PC-3 (cell line): Measurements from ENCODE around the gene COL3A1. TPM values are rescaled to one million over a fixed set of nuclear protein-coding genes. Genes with fewer than 3 reads are reported as not detected.

Experiments
- ATAC-seq: fragments of 200-7000 bp; cut with Tn5 transposase; 2 replicates; pipeline ENCODE4 v1.9.1; 2020; ENCODE audit warnings: mild to moderate bottlenecking, moderate library complexity
- BruUV-seq: library from RNA; stranded (reverse); fragments of 400-500 nt; replicated peaks from 2 replicates; lab custom pipeline; 2021; lab: Mats Ljungman, UMichigan
- CTCF ChIA-PET: fragments of 300-600 bp; sonication (Branson Sonifier 250); formaldehyde crosslinking; loops from one replicate; lab custom pipeline; 2022; ENCODE audit warnings: antibody characterized with exemption; lab: Charles Lee
- POLR2A ChIA-PET: fragments of 300-600 bp; sonication (Branson Sonifier 250); formaldehyde crosslinking; loops from one replicate; lab custom pipeline; 2022; ENCODE audit warnings: antibody characterized with exemption; ENCODE audit not compliant: unreplicated experiment; lab: Charles Lee
- DNase-seq: peaks from one replicate; pipeline ENCODE4 v3.0.0-alpha.2; 2015
- H2AFZ ChIP-seq: fragments of 300-600 bp; sonication (generic); 2 replicates; pipeline ENCODE4 v1.6.0; 2016; ENCODE audit warnings: antibody characterized with exemption, low read length
- H3F3A ChIP-seq: fragments of 300-600 bp; sonication (generic); one replicate; pipeline ENCODE4 v1.6.0; 2017; ENCODE audit warnings: antibody characterized with exemption, low read length, control low read depth, mild to moderate bottlenecking; ENCODE audit not compliant: unreplicated experiment
- H3K27ac ChIP-seq: fragments of 300-600 bp; sonication (generic); 2 replicates; pipeline ENCODE4 v1.5.1; 2016; ENCODE audit warnings: mild to moderate bottlenecking, low read length
- H3K27me3 ChIP-seq: fragments of 300-600 bp; sonication (generic); 2 replicates; pipeline ENCODE4 v1.6.1; 2016; ENCODE audit warnings: low read length, mixed read lengths
- H3K36me3 ChIP-seq: fragments of 300-600 bp; sonication (generic); 2 replicates; pipeline ENCODE4 v1.6.1; 2016; ENCODE audit warnings: low read depth, mixed run types, low read length, mixed read lengths
- H3K4me1 ChIP-seq: fragments of 300-600 bp; sonication (generic); 2 replicates; pipeline ENCODE4 v1.5.1; 2016; ENCODE audit warnings: low read length; ENCODE audit not compliant: insufficient read depth
- H3K4me2 ChIP-seq: fragments of 300-600 bp; sonication (generic); 2 replicates; pipeline ENCODE4 v1.6.0; 2016; ENCODE audit warnings: low read length
- H3K4me3 ChIP-seq: fragments of 300-600 bp; sonication (generic); 2 replicates; pipeline ENCODE4 v1.5.1; 2016; ENCODE audit warnings: mild to moderate bottlenecking, low read length, mixed read lengths
- H3K79me2 ChIP-seq: fragments of 300-600 bp; sonication (generic); 2 replicates; pipeline ENCODE4 v1.6.1; 2017; ENCODE audit warnings: low read length, mixed read lengths
- H3K9ac ChIP-seq: fragments of 300-600 bp; sonication (generic); 2 replicates; pipeline ENCODE4 v1.6.0; 2016; ENCODE audit warnings: mild to moderate bottlenecking, low read length
- H3K9me2 ChIP-seq: fragments of 300-600 bp; sonication (generic); replicated peaks from 2 replicates; pipeline ENCODE4 v1.6.1; 2016; ENCODE audit warnings: mixed run types, low read length, mixed read lengths
- H3K9me3 ChIP-seq: fragments of 300-600 bp; sonication (generic); 2 replicates; pipeline ENCODE4 v1.6.1; 2016; ENCODE audit warnings: low read length, mixed read lengths
- H4K20me1 ChIP-seq: fragments of 300-600 bp; sonication (generic); 2 replicates; pipeline ENCODE4 v1.6.1; 2016; ENCODE audit warnings: low read length, mixed read lengths
- CTCF ChIP-seq: fragments of 300-600 bp; sonication (generic); conservative IDR thresholded peaks from 2 replicates; pipeline ENCODE4 v1.5.1; 2017; ENCODE audit warnings: antibody characterized with exemption, low read depth, mild to moderate bottlenecking, low read length
- EZH2 ChIP-seq: fragments of 300-600 bp; sonication (generic); IDR thresholded peaks from one replicate; pipeline ENCODE4 v1.6.1; 2017; ENCODE audit warnings: antibody characterized with exemption, mild to moderate bottlenecking, low read length; ENCODE audit not compliant: unreplicated experiment
- EZH2phosphoT487 ChIP-seq: fragments of 300-600 bp; sonication (generic); IDR thresholded peaks from 2 replicates; pipeline ENCODE4 v1.6.1; 2018; ENCODE audit warnings: mild to moderate bottlenecking, antibody characterized with exemption, low read length, borderline replicate concordance
- intact Hi-C: fragments of 100-400 bp; cut with micrococcal nuclease; formaldehyde crosslinking; loops from 2 replicates; pipeline ENCODE4 v1.9.0; 2023
- total RNA-seq: library from RNA; depleted of rRNA; stranded (reverse); fragments of >200 nt; gene quantifications from 2 replicates; pipeline ENCODE4 v1.2.3, GENCODE V29; 2014

The COL3A1 gene
- total RNA-seq, 1 experiment from 2014 or later: 0.36 TPM

- POLR2A ChIA-PET: no interaction called here
- H3K79me2 ChIP-seq: no peaks in the 10 kb centered on the region
Observed at GRCh38 chr2:188975497-188976102, 1.4 kb downstream of the COL3A1 start.

GRCh38 chr2:188976545-188977268 is 2.5 kb downstream of the COL3A1 start:
- H3K9ac ChIP-seq: no peak overlapping the region
- H4K20me1 ChIP-seq: no peaks in the 10 kb centered on the region
- peak overlapping the region; percentile 60 for H2AFZ ChIP-seq
- BruUV-seq: no TSS peak
- peak overlapping the region; percentile 46; the same call in 1 of the 2 replicates for H3K4me2 ChIP-seq
- CTCF ChIA-PET: interaction anchor here (0.7 to 1.3 kb wide), 3 partner anchors 10 to 1220 kb away, joined by 4 to 23 read pairs (median 5); no protein-coding TSS in a partner anchor
- peaks cover 12% of the 10 kb centered on the region; the same call in 1 of the 2 replicates for H3K4me1 ChIP-seq
- intact Hi-C loops: loop anchor here (2.0 to 5.0 kb wide), 2 partner anchors 199 to 380 kb away; no protein-coding TSS in a partner anchor
- no peaks in the 10 kb centered on the region for H3F3A ChIP-seq
- no peaks in the 10 kb centered on the region for H3K27me3 ChIP-seq
- TF ChIP-seq CTCF (peak; percentile 90), EZH2phosphoT487 (no peak), EZH2 (no peak)
- H3K4me3 ChIP-seq: no peak overlapping the region
- no peaks in the 10 kb centered on the region for H3K9me3 ChIP-seq
- POLR2A ChIA-PET: interaction anchor here (0.6 kb wide), 1 partner anchor 452 kb away, joined by 3 read pairs; no protein-coding TSS in a partner anchor
- DNase-seq: peak; percentile 76
- no peaks in the 10 kb centered on the region for H3K9me2 ChIP-seq
- H3K27ac ChIP-seq: no peak overlapping the region
- peak; percentile 69 for ATAC-seq
- no peaks in the 10 kb centered on the region for H3K79me2 ChIP-seq
- H3K36me3 ChIP-seq: no peaks in the 10 kb centered on the region

More at GRCh38 chr2:188975497-188976102, 1.4 kb downstream of the COL3A1 start:
- intact Hi-C loops: loop anchor here (2.0 to 5.0 kb wide), 2 partner anchors 198 to 379 kb away; no protein-coding TSS in a partner anchor
- CTCF ChIA-PET: no interaction called here
- H3K9me2 ChIP-seq: no peaks in the 10 kb centered on the region
- peaks cover 12% of the 10 kb centered on the region; the same call in 1 of the 2 replicates for H3K4me1 ChIP-seq
- H3F3A ChIP-seq: no peaks in the 10 kb centered on the region
- peak overlapping the region; percentile 60; the same call in 1 of the 2 replicates for H2AFZ ChIP-seq
- H3K4me3 ChIP-seq: no peak overlapping the region
- no peak overlapping the region for H3K9ac ChIP-seq
- no peak overlapping the region for H3K4me2 ChIP-seq
- no peak for ATAC-seq
- no peak for DNase-seq
- no peaks in the 10 kb centered on the region for H4K20me1 ChIP-seq
- no peak overlapping the region for H3K27ac ChIP-seq
- no peaks in the 10 kb centered on the region for H3K9me3 ChIP-seq
- BruUV-seq: no TSS peak
- H3K36me3 ChIP-seq: no peaks in the 10 kb centered on the region
- H3K27me3 ChIP-seq: no peaks in the 10 kb centered on the region
- no peak for TF ChIP-seq EZH2phosphoT487
- TF ChIP-seq EZH2: no peak
- TF ChIP-seq CTCF: no peak
